ENCODE results near the gene MAOA.

DNA sequence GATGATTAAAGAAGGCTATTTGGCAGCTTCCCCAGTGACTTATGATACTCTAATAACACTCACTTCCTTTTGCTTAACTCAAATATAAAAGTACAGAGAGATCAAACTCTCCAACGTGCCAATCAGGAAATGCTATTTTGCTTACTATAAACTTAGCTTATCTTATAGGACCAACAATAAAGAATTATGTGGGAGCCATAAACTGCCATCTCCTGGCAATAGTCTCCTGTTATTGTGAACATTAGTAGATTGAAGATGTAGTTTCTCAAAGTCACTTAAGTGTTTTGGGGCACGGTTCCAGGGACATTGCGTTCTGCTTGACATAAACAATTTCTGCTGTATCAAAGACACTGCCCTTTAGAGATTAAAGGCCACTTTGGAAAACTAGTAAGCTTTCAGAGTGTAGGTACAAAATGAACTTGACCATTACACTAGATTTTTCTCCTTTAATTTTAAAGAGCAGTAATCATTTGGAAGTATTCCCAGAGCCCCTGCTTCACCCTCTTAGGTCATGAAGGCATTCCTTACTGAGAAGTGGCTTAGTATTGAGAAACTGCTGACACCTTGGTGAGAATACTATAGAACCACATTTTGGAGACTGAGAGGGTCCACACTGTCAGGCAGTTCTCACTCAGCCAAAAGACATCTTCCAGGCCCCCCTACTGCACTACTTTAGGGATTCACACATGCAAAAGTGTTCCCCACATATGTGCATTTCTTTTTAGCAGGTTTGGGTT, 51.9 kb downstream of the MAOA start:
- TF ChIP-seq CTCF (IDR thresholded peaks at IDR 0.05; ENCODE audit: poor library complexity, severe bottlenecking) (no peak), EP300 (conservative IDR thresholded peaks at IDR 0.05; ENCODE audit: poor library complexity, severe bottlenecking) (no peak), MXI1 (conservative IDR thresholded peaks at IDR 0.05; ENCODE audit: poor library complexity, severe bottlenecking) (no peak), RAD21 (conservative IDR thresholded peaks at IDR 0.05) (no peak), POLR2AphosphoS5 (IDR thresholded peaks at IDR 0.05) (no peak)
- TF ChIP-seq, protein P1, sequence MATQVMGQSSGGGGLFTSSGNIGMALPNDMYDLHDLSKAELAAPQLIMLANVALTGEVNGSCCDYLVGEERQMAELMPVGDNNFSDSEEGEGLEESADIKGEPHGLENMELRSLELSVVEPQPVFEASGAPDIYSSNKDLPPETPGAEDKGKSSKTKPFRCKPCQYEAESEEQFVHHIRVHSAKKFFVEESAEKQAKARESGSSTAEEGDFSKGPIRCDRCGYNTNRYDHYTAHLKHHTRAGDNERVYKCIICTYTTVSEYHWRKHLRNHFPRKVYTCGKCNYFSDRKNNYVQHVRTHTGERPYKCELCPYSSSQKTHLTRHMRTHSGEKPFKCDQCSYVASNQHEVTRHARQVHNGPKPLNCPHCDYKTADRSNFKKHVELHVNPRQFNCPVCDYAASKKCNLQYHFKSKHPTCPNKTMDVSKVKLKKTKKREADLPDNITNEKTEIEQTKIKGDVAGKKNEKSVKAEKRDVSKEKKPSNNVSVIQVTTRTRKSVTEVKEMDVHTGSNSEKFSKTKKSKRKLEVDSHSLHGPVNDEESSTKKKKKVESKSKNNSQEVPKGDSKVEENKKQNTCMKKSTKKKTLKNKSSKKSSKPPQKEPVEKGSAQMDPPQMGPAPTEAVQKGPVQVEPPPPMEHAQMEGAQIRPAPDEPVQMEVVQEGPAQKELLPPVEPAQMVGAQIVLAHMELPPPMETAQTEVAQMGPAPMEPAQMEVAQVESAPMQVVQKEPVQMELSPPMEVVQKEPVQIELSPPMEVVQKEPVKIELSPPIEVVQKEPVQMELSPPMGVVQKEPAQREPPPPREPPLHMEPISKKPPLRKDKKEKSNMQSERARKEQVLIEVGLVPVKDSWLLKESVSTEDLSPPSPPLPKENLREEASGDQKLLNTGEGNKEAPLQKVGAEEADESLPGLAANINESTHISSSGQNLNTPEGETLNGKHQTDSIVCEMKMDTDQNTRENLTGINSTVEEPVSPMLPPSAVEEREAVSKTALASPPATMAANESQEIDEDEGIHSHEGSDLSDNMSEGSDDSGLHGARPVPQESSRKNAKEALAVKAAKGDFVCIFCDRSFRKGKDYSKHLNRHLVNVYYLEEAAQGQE (IDR thresholded peaks at IDR 0.05; ENCODE audit: borderline replicate concordance) = no peak
